HepG2 (cell line): ENCODE data around the gene CREG1. TPM values are rescaled to one million over a fixed set of nuclear protein-coding genes. Genes with fewer than 3 reads are reported as not detected.

Source experiments
- ATAC-seq: fragments of 200-7000 bp; cut with Tn5 transposase; 3 replicates; pipeline ENCODE4 v1.9.1; 2020; ENCODE audit warnings: mild to moderate bottlenecking, moderate library complexity
- BruUV-seq: library from RNA; stranded (reverse); fragments of 400-500 nt; replicated peaks from 2 replicates; lab custom pipeline; 2021; lab: Mats Ljungman, UMichigan
- CTCF ChIA-PET: fragments of 300-600 bp; formaldehyde crosslinking; extraction: SDS; loops from one replicate; lab custom pipeline; 2021; ENCODE audit warnings: low total read pairs, inconsistent platforms, low intra/inter-chr PET ratio; lab: Yijun Ruan, JAX
- POLR2A ChIA-PET: fragments of 350-600 bp; sonication (Branson Sonifier 250); formaldehyde crosslinking; loops from one replicate; lab custom pipeline; 2020; ENCODE audit warnings: antibody characterized with exemption, inconsistent platforms; lab: Yijun Ruan, JAX
- DNase-seq: peaks from one replicate; pipeline ENCODE4 v3.0.0-alpha.2; 2015; ENCODE audit warnings: low spot score
- FAIRE-seq: peaks from 3 replicates; lab custom pipeline; 2011; peaks lifted over from hg19 to GRCh38; lab: Jason Lieb, UNC
- H2AFZ ChIP-seq: one replicate; pipeline ENCODE4 v1.6.1; 2011; ENCODE audit warnings: low read length, inconsistent platforms
- H3K27ac ChIP-seq: fragments of 300-600 bp; 3 replicates; pipeline ENCODE4 v1.8.0; 2011; ENCODE audit warnings: mixed run types, mild to moderate bottlenecking, mixed read lengths, low read length, inconsistent platforms; ENCODE audit not compliant: insufficient read depth; ENCODE audit errors: extremely low read length
- H3K27me3 ChIP-seq, 2 experiments: fragments of 200-600 bp in 1 of 2; 2 replicates in 1 of 2; 3 replicates in 1 of 2; pipeline versions ENCODE4 v1.6.0 to v1.8.0; 2011; ENCODE audit warnings: low read length in 2 of 2, mild to moderate bottlenecking in 2 of 2, moderate library complexity in 2 of 2, inconsistent platforms in 1 of 2; ENCODE audit not compliant: insufficient read depth in 2 of 2, control insufficient read depth in 1 of 2
- H3K36me3 ChIP-seq, 2 experiments: fragments of 200-600 bp in 1 of 2; replicated peaks in 1 of 2; 2 replicates in 1 of 2; 3 replicates in 1 of 2; pipeline versions ENCODE4 v1.5.1 to v1.8.0; 2011; ENCODE audit warnings: low read length in 2 of 2, inconsistent platforms in 1 of 2; ENCODE audit not compliant: insufficient read depth in 2 of 2, control insufficient read depth in 1 of 2
- H3K4me1 ChIP-seq: 2 replicates; pipeline ENCODE4 v1.5.1; 2012; ENCODE audit warnings: low read length, inconsistent platforms; ENCODE audit not compliant: insufficient read depth
- H3K4me2 ChIP-seq: 2 replicates; pipeline ENCODE4 v1.6.0; 2011; ENCODE audit warnings: low read depth, low read length, inconsistent platforms
- H3K4me3 ChIP-seq, 3 experiments: fragments of 200-600 bp in 1 of 3; sonication (generic), shearing (Covaris generic) in 1 of 3; replicated peaks in 1 of 3; 2 replicates each; pipeline ENCODE4 v1.5.1; 2011 to 2016; ENCODE audit warnings: low read length in 3 of 3, inconsistent platforms in 2 of 3, low read depth in 2 of 3, mild to moderate bottlenecking in 2 of 3, control low read depth in 1 of 3, mixed read lengths in 1 of 3; ENCODE audit not compliant: insufficient read depth in 1 of 3
- H3K79me2 ChIP-seq: one replicate; pipeline ENCODE4 v1.6.1; 2011; ENCODE audit warnings: low read length, inconsistent platforms; ENCODE audit not compliant: insufficient read depth
- H3K9ac ChIP-seq: 2 replicates; pipeline ENCODE4 v1.6.0; 2011; ENCODE audit warnings: mild to moderate bottlenecking, low read depth, low read length, inconsistent platforms; ENCODE audit not compliant: insufficient read depth
- H3K9me3 ChIP-seq: 2 replicates; pipeline ENCODE4 v1.5.1; 2012; ENCODE audit warnings: mild to moderate bottlenecking, low read length
- H4K20me1 ChIP-seq: 2 replicates; pipeline ENCODE4 v1.6.0; 2011; ENCODE audit warnings: inconsistent platforms, mild to moderate bottlenecking, low read length, moderate library complexity; ENCODE audit not compliant: insufficient read depth
- CC2D1A ChIP-seq: sonication (generic); formaldehyde crosslinking; IDR thresholded peaks from 2 replicates; pipeline ENCODE4 v1.8.1; 2023; ENCODE audit warnings: mild to moderate bottlenecking, missing genetic modification reagents
- FOXP4 ChIP-seq: sonication (generic); formaldehyde crosslinking; IDR thresholded peaks from 2 replicates; pipeline ENCODE4 v1.4.0; 2020; ENCODE audit warnings: missing genetic modification reagents
- GATA4 ChIP-seq: sonication (generic); IDR thresholded peaks from 2 replicates; pipeline ENCODE4 v1.6.1; 2016; ENCODE audit warnings: antibody characterized with exemption, low read depth, borderline replicate concordance
- PHF21A ChIP-seq: sonication (generic); formaldehyde crosslinking; IDR thresholded peaks from 2 replicates; pipeline ENCODE4 v1.5.0; 2020; ENCODE audit warnings: mild to moderate bottlenecking, missing genetic modification reagents
- RFXANK ChIP-seq: IDR thresholded peaks from 2 replicates; pipeline ENCODE4 v1.6.1; 2016
- SRSF1 ChIP-seq: fragments of 200-400 bp; formaldehyde crosslinking; optimal IDR thresholded peaks from 2 replicates; pipeline ENCODE3; 2017; ENCODE audit warnings: mild to moderate bottlenecking, low read depth, low read length, moderate library complexity
- STAG1 ChIP-seq: sonication (generic); formaldehyde crosslinking; IDR thresholded peaks from 2 replicates; pipeline ENCODE4 v1.4.0; 2020; ENCODE audit warnings: missing genetic modification reagents
- TARDBP ChIP-seq: sonication (generic); formaldehyde crosslinking; IDR thresholded peaks from 2 replicates; pipeline ENCODE4 v1.8.0; 2022; ENCODE audit warnings: mild to moderate bottlenecking, missing genetic modification reagents
- ZNF563 ChIP-seq: sonication (generic); formaldehyde crosslinking; IDR thresholded peaks from 2 replicates; pipeline ENCODE4 v1.8.0; 2022; ENCODE audit warnings: mild to moderate bottlenecking, moderate library complexity, missing genetic modification reagents
- ZNF567 ChIP-seq: sonication (generic); formaldehyde crosslinking; IDR thresholded peaks from 2 replicates; pipeline ENCODE4 v1.8.1; 2023; ENCODE audit warnings: mild to moderate bottlenecking, missing genetic modification reagents, borderline replicate concordance
- ZNF619 ChIP-seq: sonication (generic); formaldehyde crosslinking; IDR thresholded peaks from 2 replicates; pipeline ENCODE4 v1.4.0; 2020; ENCODE audit warnings: mild to moderate bottlenecking, missing genetic modification reagents
- ZNF7 ChIP-seq: IDR thresholded peaks from 2 replicates; pipeline ENCODE4 v1.6.1; 2016; ENCODE audit warnings: missing biosample characterization, missing genetic modification reagents
- ZSCAN29 ChIP-seq: sonication (generic); formaldehyde crosslinking; conservative IDR thresholded peaks from 2 replicates; pipeline ENCODE4 v1.4.0; 2020; ENCODE audit warnings: mild to moderate bottlenecking, missing genetic modification reagents
- WGBS: methylation state at CpG from one replicate; pipeline ENCODE4 v1.1.6; 2017; ENCODE audit warnings: low lambda C conversion rate; 5-methylcytosine and 5-hydroxymethylcytosine counted together
- in situ Hi-C: cut with HindIII; loops from 2 replicates; pipeline ENCODE4 v1.10.0; 2017; ENCODE audit warnings: low pct_unique_long_range_greater_than_20kb; ENCODE audit not compliant: extremely low pct_ligation_motif_present
- intact Hi-C: fragments of 100-400 bp; cut with micrococcal nuclease; formaldehyde crosslinking; loops from one replicate; pipeline ENCODE4 v1.10.0; 2022; ENCODE audit not compliant: unreplicated experiment
- polyA plus RNA-seq, 8 experiments: library from polyadenylated mRNA; depleted of rRNA in 3 of 8; stranded (reverse) in 7 of 8; unstranded in 1 of 8; fragments of >200 nt; fragmentation: Illumina TruSeq in 4 of 8; extraction: Trizol in 4 of 8; gene quantifications; 2 replicates each; pipeline versions ENCODE4 v1.2.1 to v1.2.3, GENCODE V29; 2011 to 2016; ENCODE audit warnings: low read depth in 4 of 8, missing spikeins in 1 of 8, mixed read lengths in 1 of 8; ENCODE audit not compliant: insufficient read depth in 1 of 8
- total RNA-seq, 5 experiments: library from RNA; depleted of rRNA; stranded (reverse); fragments of >200 nt; fragmentation: Illumina TruSeq; extraction: Trizol; gene quantifications; 2 replicates each; pipeline ENCODE4 v1.2.3, GENCODE V29; 2016; ENCODE audit warnings: low read depth in 1 of 5
- TF ChIP-seq, protein P1 (sequence below): sonication (generic); formaldehyde crosslinking; IDR thresholded peaks from 2 replicates; pipeline ENCODE4 v1.8.1; 2022; ENCODE audit warnings: low read depth, mild to moderate bottlenecking, missing genetic modification reagents

The CREG1 gene
- total and polyA plus RNA-seq, 2 of the 13 experiments (the other 11 are each of a cell fraction or from before 2014, with no cell fraction given), result 31.3 to 33.5 TPM

- H3K9me3 ChIP-seq, result no peaks in the 10 kb centered on the region
- TF ChIP-seq ZNF619 (CRISPR knock-in tag), result no peak
- no peak for TF ChIP-seq CC2D1A
- no peak for TF ChIP-seq GATA4
- TF ChIP-seq ZNF563 (CRISPR knock-in tag), result no peak
- no peak for TF ChIP-seq PHF21A (CRISPR knock-in tag)
- TF ChIP-seq ZNF7, result no peak
- no peak for TF ChIP-seq TARDBP (CRISPR knock-in tag)
- no peak for TF ChIP-seq ZSCAN29 (CRISPR knock-in tag)
- no peak for TF ChIP-seq ZNF567
- TF ChIP-seq SRSF1, result no peak
- no peak for TF ChIP-seq FOXP4 (CRISPR knock-in tag)
- no peak for TF ChIP-seq STAG1 (CRISPR knock-in tag)
- TF ChIP-seq RFXANK (CRISPR knock-in tag), result no peak
- TF ChIP-seq, protein P1, sequence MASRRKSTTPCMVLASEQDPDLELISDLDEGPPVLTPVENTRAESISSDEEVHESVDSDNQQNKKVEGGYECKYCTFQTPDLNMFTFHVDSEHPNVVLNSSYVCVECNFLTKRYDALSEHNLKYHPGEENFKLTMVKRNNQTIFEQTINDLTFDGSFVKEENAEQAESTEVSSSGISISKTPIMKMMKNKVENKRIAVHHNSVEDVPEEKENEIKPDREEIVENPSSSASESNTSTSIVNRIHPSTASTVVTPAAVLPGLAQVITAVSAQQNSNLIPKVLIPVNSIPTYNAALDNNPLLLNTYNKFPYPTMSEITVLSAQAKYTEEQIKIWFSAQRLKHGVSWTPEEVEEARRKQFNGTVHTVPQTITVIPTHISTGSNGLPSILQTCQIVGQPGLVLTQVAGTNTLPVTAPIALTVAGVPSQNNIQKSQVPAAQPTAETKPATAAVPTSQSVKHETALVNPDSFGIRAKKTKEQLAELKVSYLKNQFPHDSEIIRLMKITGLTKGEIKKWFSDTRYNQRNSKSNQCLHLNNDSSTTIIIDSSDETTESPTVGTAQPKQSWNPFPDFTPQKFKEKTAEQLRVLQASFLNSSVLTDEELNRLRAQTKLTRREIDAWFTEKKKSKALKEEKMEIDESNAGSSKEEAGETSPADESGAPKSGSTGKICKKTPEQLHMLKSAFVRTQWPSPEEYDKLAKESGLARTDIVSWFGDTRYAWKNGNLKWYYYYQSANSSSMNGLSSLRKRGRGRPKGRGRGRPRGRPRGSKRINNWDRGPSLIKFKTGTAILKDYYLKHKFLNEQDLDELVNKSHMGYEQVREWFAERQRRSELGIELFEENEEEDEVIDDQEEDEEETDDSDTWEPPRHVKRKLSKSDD (CRISPR knock-in tag), result no peak
- WGBS, result 50% methylated on average over 9 of the region's 9 CpGs
- H3K4me3 ChIP-seq, result no peak overlapping the region
- ChIA-PET POLR2A (no interaction called here), CTCF (no interaction called here)
- H3K4me1 ChIP-seq, result no peaks in the 10 kb centered on the region
- H2AFZ ChIP-seq, result no peak overlapping the region
- in situ Hi-C loops (no loop called here), intact Hi-C loops (no loop called here)
- peaks cover 0 to 20% of the 10 kb centered on the region in 2 experiments; a peak in 2 of 5 replicates for H3K27me3 ChIP-seq
- H3K4me2 ChIP-seq, result no peak overlapping the region
- no peaks in the 10 kb centered on the region for H3K36me3 ChIP-seq
- DNase-seq (no peak), FAIRE-seq (no peak), ATAC-seq (no peak)
- H3K79me2 ChIP-seq, result no peaks in the 10 kb centered on the region
- no peak overlapping the region for H3K27ac ChIP-seq
- no TSS peak for BruUV-seq
- no peak overlapping the region for H3K9ac ChIP-seq
- H4K20me1 ChIP-seq, result no peaks in the 10 kb centered on the region
These were observed 39.3 kb downstream of the CREG1 start for GRCh38 chr1:167514288-167514687.
